22Rv1 (cell line): ENCODE results near the gene ANKS1B.

Source experiments
- ZFX ChIP-seq: fragments of 450-650 bp; IDR thresholded peaks from 2 replicates; pipeline ENCODE4 v1.6.1; 2017; ENCODE audit warnings: antibody characterized with exemption, borderline replicate concordance
- TF ChIP-seq, protein P1 (sequence below): fragments of 450-650 bp; IDR thresholded peaks from 2 replicates; pipeline ENCODE4 v1.5.1; 2017; ENCODE audit warnings: mild to moderate bottlenecking

DNA sequence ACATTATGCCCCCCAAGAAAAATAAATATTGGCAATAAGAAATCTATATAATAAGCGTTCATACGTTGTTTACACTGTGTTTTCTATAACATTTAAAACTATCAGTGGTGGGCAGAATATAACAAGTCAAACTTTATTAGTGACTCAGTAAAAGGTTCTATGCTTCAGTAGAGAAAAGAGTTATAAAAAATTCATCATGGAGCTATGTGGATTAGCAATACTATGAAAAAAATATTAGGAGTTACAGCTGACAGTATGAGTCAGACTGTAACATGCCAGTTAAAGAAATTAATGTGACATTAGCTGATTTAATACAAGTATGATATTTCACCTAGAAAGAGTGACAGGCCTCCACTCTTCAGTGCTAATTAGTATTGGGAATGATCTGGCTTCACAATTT lies 462.3 kb downstream of the ANKS1B start:
- TF ChIP-seq, protein P1, sequence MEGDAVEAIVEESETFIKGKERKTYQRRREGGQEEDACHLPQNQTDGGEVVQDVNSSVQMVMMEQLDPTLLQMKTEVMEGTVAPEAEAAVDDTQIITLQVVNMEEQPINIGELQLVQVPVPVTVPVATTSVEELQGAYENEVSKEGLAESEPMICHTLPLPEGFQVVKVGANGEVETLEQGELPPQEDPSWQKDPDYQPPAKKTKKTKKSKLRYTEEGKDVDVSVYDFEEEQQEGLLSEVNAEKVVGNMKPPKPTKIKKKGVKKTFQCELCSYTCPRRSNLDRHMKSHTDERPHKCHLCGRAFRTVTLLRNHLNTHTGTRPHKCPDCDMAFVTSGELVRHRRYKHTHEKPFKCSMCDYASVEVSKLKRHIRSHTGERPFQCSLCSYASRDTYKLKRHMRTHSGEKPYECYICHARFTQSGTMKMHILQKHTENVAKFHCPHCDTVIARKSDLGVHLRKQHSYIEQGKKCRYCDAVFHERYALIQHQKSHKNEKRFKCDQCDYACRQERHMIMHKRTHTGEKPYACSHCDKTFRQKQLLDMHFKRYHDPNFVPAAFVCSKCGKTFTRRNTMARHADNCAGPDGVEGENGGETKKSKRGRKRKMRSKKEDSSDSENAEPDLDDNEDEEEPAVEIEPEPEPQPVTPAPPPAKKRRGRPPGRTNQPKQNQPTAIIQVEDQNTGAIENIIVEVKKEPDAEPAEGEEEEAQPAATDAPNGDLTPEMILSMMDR: no peak
- no peak for TF ChIP-seq ZFX
